ENCODE results near the gene ILF2. TPM values are rescaled to one million over a fixed set of nuclear protein-coding genes. Genes with fewer than 3 reads are reported as not detected.

The ILF2 gene
- total and polyA plus RNA-seq, 2 of the 13 experiments (the other 11 are each of a cell fraction or from before 2014, with no cell fraction given): 292 to 366 TPM

DNA sequence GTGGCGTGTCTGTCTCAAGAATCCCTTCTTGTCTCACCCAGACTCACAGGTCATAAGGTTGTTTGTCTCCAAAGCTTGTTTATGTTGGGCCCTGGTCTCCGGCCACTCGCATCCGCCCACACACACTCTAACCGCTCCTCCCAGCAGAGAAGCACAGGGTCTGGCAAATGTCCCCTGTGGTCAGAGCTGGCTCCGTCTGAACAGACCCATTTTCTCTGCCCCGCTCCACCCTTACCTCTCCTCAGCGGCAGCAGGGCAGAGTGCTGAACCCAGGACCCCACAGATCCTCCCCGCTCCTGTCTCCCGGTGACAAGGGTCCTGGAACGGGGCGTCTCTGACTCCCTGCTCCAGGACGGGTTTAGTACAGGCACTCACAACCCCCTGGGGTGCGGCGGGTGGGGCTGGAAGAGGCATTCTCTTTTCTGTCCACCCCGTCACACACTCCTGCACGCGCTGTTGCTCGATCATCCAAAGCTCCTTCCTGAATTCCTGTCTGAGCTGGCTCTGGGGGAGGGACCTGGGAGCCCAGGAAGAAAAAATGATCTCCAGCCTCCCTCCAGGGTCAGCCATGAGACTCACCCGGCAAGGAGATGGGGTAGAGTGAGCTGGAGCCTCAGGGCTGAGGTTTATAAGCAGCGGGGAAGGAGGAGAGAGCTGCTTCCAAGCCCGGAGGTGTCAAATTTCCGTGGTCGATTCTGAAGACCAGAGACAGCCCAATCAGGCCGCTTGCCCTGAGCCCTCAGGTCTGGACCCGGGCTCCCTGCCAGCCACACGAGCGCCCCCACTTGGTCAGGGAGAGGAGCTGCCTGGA lies 43.7 kb downstream of the ILF2 start, which contains the start of gene S100A13 (continued):
- TF ChIP-seq, protein P1, sequence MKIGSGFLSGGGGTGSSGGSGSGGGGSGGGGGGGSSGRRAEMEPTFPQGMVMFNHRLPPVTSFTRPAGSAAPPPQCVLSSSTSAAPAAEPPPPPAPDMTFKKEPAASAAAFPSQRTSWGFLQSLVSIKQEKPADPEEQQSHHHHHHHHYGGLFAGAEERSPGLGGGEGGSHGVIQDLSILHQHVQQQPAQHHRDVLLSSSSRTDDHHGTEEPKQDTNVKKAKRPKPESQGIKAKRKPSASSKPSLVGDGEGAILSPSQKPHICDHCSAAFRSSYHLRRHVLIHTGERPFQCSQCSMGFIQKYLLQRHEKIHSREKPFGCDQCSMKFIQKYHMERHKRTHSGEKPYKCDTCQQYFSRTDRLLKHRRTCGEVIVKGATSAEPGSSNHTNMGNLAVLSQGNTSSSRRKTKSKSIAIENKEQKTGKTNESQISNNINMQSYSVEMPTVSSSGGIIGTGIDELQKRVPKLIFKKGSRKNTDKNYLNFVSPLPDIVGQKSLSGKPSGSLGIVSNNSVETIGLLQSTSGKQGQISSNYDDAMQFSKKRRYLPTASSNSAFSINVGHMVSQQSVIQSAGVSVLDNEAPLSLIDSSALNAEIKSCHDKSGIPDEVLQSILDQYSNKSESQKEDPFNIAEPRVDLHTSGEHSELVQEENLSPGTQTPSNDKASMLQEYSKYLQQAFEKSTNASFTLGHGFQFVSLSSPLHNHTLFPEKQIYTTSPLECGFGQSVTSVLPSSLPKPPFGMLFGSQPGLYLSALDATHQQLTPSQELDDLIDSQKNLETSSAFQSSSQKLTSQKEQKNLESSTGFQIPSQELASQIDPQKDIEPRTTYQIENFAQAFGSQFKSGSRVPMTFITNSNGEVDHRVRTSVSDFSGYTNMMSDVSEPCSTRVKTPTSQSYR (CRISPR knock-in tag; IDR thresholded peaks at IDR 0.05; ENCODE audit: borderline replicate concordance): no peak
- TF ChIP-seq ZNF598 (CRISPR knock-in tag; IDR thresholded peaks at IDR 0.05; ENCODE audit: borderline replicate concordance) (0 out of 2 replicates have a peak, but pooled peaks have one; percentile 40), ONECUT2 (CRISPR knock-in tag; IDR thresholded peaks at IDR 0.05) (no peak; the same call in none of the 2 replicates), ZNF557 (CRISPR knock-in tag; IDR thresholded peaks at IDR 0.05) (0 out of 2 replicates have a peak, but pooled peaks have one; percentile 37), THAP11 (CRISPR knock-in tag; IDR thresholded peaks at IDR 0.05) (peak; percentile 30; the same call in 1 of the 2 replicates), ZFP62 (CRISPR knock-in tag; IDR thresholded peaks at IDR 0.05) (no peak), ZNF44 (CRISPR knock-in tag; IDR thresholded peaks at IDR 0.05) (no peak), ZNF430 (CRISPR knock-in tag; IDR thresholded peaks at IDR 0.05) (no peak; the same call in 1 of the 2 replicates), ARNTL (CRISPR knock-in tag; IDR thresholded peaks at IDR 0.05) (no peak), KLF13 (CRISPR knock-in tag; IDR thresholded peaks at IDR 0.05) (no peak), ZNF501 (CRISPR knock-in tag; IDR thresholded peaks at IDR 0.05) (no peak; the same call in none of the 2 replicates), FOXA3 (CRISPR knock-in tag; IDR thresholded peaks at IDR 0.05) (0 out of 2 replicates have a peak, but pooled peaks have one; percentile 12), DR1 (CRISPR knock-in tag; IDR thresholded peaks at IDR 0.05) (peak; percentile 59; the same call in 1 of the 2 replicates), MTF1 (CRISPR knock-in tag; IDR thresholded peaks at IDR 0.05) (no peak), MAF1 (CRISPR knock-in tag; IDR thresholded peaks at IDR 0.05; ENCODE audit: borderline replicate concordance) (0 out of 2 replicates have a peak, but pooled peaks have one; percentile 53), SSRP1 (CRISPR knock-in tag; IDR thresholded peaks at IDR 0.05) (no peak), CEBPB (IDR thresholded peaks at IDR 0.05; ENCODE audit: borderline replicate concordance, low read depth, low read length) (no peak), ZNF225 (CRISPR knock-in tag; IDR thresholded peaks at IDR 0.05) (no peak), SP2 (CRISPR knock-in tag; IDR thresholded peaks at IDR 0.05) (no peak)
- TF ChIP-seq, protein P2, sequence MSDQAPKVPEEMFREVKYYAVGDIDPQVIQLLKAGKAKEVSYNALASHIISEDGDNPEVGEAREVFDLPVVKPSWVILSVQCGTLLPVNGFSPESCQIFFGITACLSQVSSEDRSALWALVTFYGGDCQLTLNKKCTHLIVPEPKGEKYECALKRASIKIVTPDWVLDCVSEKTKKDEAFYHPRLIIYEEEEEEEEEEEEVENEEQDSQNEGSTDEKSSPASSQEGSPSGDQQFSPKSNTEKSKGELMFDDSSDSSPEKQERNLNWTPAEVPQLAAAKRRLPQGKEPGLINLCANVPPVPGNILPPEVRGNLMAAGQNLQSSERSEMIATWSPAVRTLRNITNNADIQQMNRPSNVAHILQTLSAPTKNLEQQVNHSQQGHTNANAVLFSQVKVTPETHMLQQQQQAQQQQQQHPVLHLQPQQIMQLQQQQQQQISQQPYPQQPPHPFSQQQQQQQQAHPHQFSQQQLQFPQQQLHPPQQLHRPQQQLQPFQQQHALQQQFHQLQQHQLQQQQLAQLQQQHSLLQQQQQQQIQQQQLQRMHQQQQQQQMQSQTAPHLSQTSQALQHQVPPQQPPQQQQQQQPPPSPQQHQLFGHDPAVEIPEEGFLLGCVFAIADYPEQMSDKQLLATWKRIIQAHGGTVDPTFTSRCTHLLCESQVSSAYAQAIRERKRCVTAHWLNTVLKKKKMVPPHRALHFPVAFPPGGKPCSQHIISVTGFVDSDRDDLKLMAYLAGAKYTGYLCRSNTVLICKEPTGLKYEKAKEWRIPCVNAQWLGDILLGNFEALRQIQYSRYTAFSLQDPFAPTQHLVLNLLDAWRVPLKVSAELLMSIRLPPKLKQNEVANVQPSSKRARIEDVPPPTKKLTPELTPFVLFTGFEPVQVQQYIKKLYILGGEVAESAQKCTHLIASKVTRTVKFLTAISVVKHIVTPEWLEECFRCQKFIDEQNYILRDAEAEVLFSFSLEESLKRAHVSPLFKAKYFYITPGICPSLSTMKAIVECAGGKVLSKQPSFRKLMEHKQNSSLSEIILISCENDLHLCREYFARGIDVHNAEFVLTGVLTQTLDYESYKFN (CRISPR knock-in tag; conservative IDR thresholded peaks at IDR 0.05): peak; percentile 46
- TF ChIP-seq, protein P3, sequence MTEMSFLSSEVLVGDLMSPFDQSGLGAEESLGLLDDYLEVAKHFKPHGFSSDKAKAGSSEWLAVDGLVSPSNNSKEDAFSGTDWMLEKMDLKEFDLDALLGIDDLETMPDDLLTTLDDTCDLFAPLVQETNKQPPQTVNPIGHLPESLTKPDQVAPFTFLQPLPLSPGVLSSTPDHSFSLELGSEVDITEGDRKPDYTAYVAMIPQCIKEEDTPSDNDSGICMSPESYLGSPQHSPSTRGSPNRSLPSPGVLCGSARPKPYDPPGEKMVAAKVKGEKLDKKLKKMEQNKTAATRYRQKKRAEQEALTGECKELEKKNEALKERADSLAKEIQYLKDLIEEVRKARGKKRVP (CRISPR knock-in tag; IDR thresholded peaks at IDR 0.05): no peak
